ENCODE results near the gene ASCL5.

ASCL5 gene

GRCh38 chr1:201142849-201143725, 16.1 kb upstream of the ASCL5 start:
- TF ChIP-seq CTCF (conservative IDR thresholded peaks at IDR 0.05) = no peak
- H3K27ac ChIP-seq = no peak overlapping the region

- no peak for TF ChIP-seq CTCF (conservative IDR thresholded peaks at IDR 0.05)
- H3K27ac ChIP-seq = no peak overlapping the region
Observed at GRCh38 chr1:201142011-201142848, 15.2 kb upstream of the ASCL5 start.

GRCh38 chr1:201141418-201141817, 14.4 kb upstream of the ASCL5 start:
- TF ChIP-seq CTCF (conservative IDR thresholded peaks at IDR 0.05) = no peak
- H3K27ac ChIP-seq = no peak overlapping the region

- TF ChIP-seq CTCF (conservative IDR thresholded peaks at IDR 0.05) = no peak
- H3K27ac ChIP-seq = no peak overlapping the region
Observed at GRCh38 chr1:201140941-201141260, 13.9 kb upstream of the ASCL5 start.

- no peak overlapping the region for H3K27ac ChIP-seq
- TF ChIP-seq CTCF (conservative IDR thresholded peaks at IDR 0.05) = no peak
Observed at GRCh38 chr1:201140235-201140940, 13.4 kb upstream of the ASCL5 start.

GRCh38 chr1:201139756-201140155, 12.8 kb upstream of the ASCL5 start:
- no peak overlapping the region for H3K27ac ChIP-seq

More at GRCh38 chr1:201139756-201140155, 12.8 kb upstream of the ASCL5 start:
- no peak for TF ChIP-seq CTCF (conservative IDR thresholded peaks at IDR 0.05)

All from VCaP (cell line).